ENCODE data around the gene EEF1A1. TPM values are rescaled to one million over a fixed set of nuclear protein-coding genes. Genes with fewer than 3 reads are reported as not detected.
"Not testable (repeated sequence)": the region's sequence is repeated elsewhere in the genome, so short reads cannot be mapped to it uniquely, and the experiment has no call there.

EEF1A1 gene
- total and polyA plus RNA-seq, 2 donors (not counting 1 experiment from before 2014, with no cell fraction given) = 15,755 to 21,405 TPM

- no peak for TF ChIP-seq EZH2 (IDR thresholded peaks at IDR 0.05; ENCODE audit: low read length, missing control alignments)
- TF ChIP-seq CTCF (conservative IDR thresholded peaks at IDR 0.05 in 1 of 2, IDR thresholded peaks at IDR 0.05 in 1 of 2; ENCODE audit: low read depth in 1 of 2, low read length in 2 of 2) = no peak
- Histone ChIP-seq H4K20me1 (ENCODE audit: control insufficient read depth, extremely low read depth, insufficient read depth, low read length) (no peaks in the 10 kb centered on the region), H3K4me3 (replicated peaks in 1 of 4; ENCODE audit: control extremely low read depth in 1 of 4, insufficient read depth in 1 of 4, low read depth in 3 of 4, low read length in 4 of 4) (no peak overlapping the region), H3K36me3 (ENCODE audit: control insufficient read depth, insufficient read depth, low read length) (no peaks in the 10 kb centered on the region), H2AFZ (ENCODE audit: low read length) (no peak overlapping the region), H3K79me2 (ENCODE audit: control insufficient read depth, insufficient read depth, low read length) (no peaks in the 10 kb centered on the region), H3K9me3 (ENCODE audit: control insufficient read depth, insufficient read depth, low read depth, low read length) (no peaks in the 10 kb centered on the region), H3K9ac (ENCODE audit: insufficient read depth, low read length) (no peak overlapping the region), H3K27ac (ENCODE audit: insufficient read depth, low read length) (no peak overlapping the region), H3K4me1 (ENCODE audit: control insufficient read depth, extremely low read depth, insufficient read depth, low read length) (no peaks in the 10 kb centered on the region), H3K4me2 (ENCODE audit: extremely low read depth, insufficient read depth, low read length) (no peak overlapping the region), H3K27me3 (ENCODE audit: control insufficient read depth, insufficient read depth, low read length) (no peaks in the 10 kb centered on the region)
- DNase-seq (ENCODE audit: low read depth in 2 of 2) = no peak
Observed at GRCh38 chr6:73548458-73549446, 27.9 kb upstream of the EEF1A1 start.

GRCh38 chr6:73547036-73547435 is 26.2 kb upstream of the EEF1A1 start:
- Histone ChIP-seq H3K9ac (ENCODE audit: insufficient read depth, low read length) (no peak overlapping the region), H3K4me3 (replicated peaks in 1 of 4; ENCODE audit: control extremely low read depth in 1 of 4, insufficient read depth in 1 of 4, low read depth in 3 of 4, low read length in 4 of 4) (no peak overlapping the region), H3K9me3 (ENCODE audit: control insufficient read depth, insufficient read depth, low read depth, low read length) (no peaks in the 10 kb centered on the region), H3K79me2 (ENCODE audit: control insufficient read depth, insufficient read depth, low read length) (no peaks in the 10 kb centered on the region), H3K4me1 (ENCODE audit: control insufficient read depth, extremely low read depth, insufficient read depth, low read length) (no peaks in the 10 kb centered on the region), H3K4me2 (ENCODE audit: extremely low read depth, insufficient read depth, low read length) (no peak overlapping the region), H3K36me3 (ENCODE audit: control insufficient read depth, insufficient read depth, low read length) (no peaks in the 10 kb centered on the region), H4K20me1 (ENCODE audit: control insufficient read depth, extremely low read depth, insufficient read depth, low read length) (no peaks in the 10 kb centered on the region), H2AFZ (ENCODE audit: low read length) (no peak overlapping the region), H3K27me3 (ENCODE audit: control insufficient read depth, insufficient read depth, low read length) (no peaks in the 10 kb centered on the region), H3K27ac (ENCODE audit: insufficient read depth, low read length) (no peak overlapping the region)
- TF ChIP-seq CTCF (conservative IDR thresholded peaks at IDR 0.05 in 1 of 2, IDR thresholded peaks at IDR 0.05 in 1 of 2; ENCODE audit: low read depth in 1 of 2, low read length in 2 of 2) = no peak
- TF ChIP-seq EZH2 (IDR thresholded peaks at IDR 0.05; ENCODE audit: low read length, missing control alignments) = no peak
- no peak for DNase-seq (ENCODE audit: low read depth in 2 of 2)

- no peak overlapping the region for H3K27ac ChIP-seq (ENCODE audit: insufficient read depth, low read length)
- no peaks in the 10 kb centered on the region for H3K36me3 ChIP-seq (ENCODE audit: control insufficient read depth, insufficient read depth, low read length)
- H3K27me3 ChIP-seq (ENCODE audit: control insufficient read depth, insufficient read depth, low read length) = no peaks in the 10 kb centered on the region
- H2AFZ ChIP-seq (ENCODE audit: low read length) = no peak overlapping the region
- H3K79me2 ChIP-seq (ENCODE audit: control insufficient read depth, insufficient read depth, low read length) = no peaks in the 10 kb centered on the region
- DNase-seq (ENCODE audit: low read depth in 2 of 2) = no peak
- no peaks in the 10 kb centered on the region for H4K20me1 ChIP-seq (ENCODE audit: control insufficient read depth, extremely low read depth, insufficient read depth, low read length)
- H3K4me3 ChIP-seq (replicated peaks in 1 of 4; ENCODE audit: control extremely low read depth in 1 of 4, insufficient read depth in 1 of 4, low read depth in 3 of 4, low read length in 4 of 4) = no peak overlapping the region
- no peak overlapping the region for H3K9ac ChIP-seq (ENCODE audit: insufficient read depth, low read length)
- no peak overlapping the region for H3K4me2 ChIP-seq (ENCODE audit: extremely low read depth, insufficient read depth, low read length)
- H3K4me1 ChIP-seq (ENCODE audit: control insufficient read depth, extremely low read depth, insufficient read depth, low read length) = no peaks in the 10 kb centered on the region
- no peak for TF ChIP-seq CTCF (conservative IDR thresholded peaks at IDR 0.05 in 1 of 2, IDR thresholded peaks at IDR 0.05 in 1 of 2; ENCODE audit: low read depth in 1 of 2, low read length in 2 of 2)
- TF ChIP-seq EZH2 (IDR thresholded peaks at IDR 0.05; ENCODE audit: low read length, missing control alignments) = no peak
- no peaks in the 10 kb centered on the region for H3K9me3 ChIP-seq (ENCODE audit: control insufficient read depth, insufficient read depth, low read depth, low read length)
Observed at GRCh38 chr6:73542891-73543290, 22.1 kb upstream of the EEF1A1 start.

GRCh38 chr6:73542481-73542880 is 21.6 kb upstream of the EEF1A1 start:
- H3K36me3 ChIP-seq (ENCODE audit: control insufficient read depth, insufficient read depth, low read length); H3K9ac ChIP-seq (ENCODE audit: insufficient read depth, low read length); H3K79me2 ChIP-seq (ENCODE audit: control insufficient read depth, insufficient read depth, low read length); H3K4me2 ChIP-seq (ENCODE audit: extremely low read depth, insufficient read depth, low read length); H3K9me3 ChIP-seq (ENCODE audit: control insufficient read depth, insufficient read depth, low read depth, low read length); H3K27ac ChIP-seq (ENCODE audit: insufficient read depth, low read length); H4K20me1 ChIP-seq (ENCODE audit: control insufficient read depth, extremely low read depth, insufficient read depth, low read length); H3K4me3 ChIP-seq (replicated peaks in 1 of 4; ENCODE audit: control extremely low read depth in 1 of 4, insufficient read depth in 1 of 4, low read depth in 3 of 4, low read length in 4 of 4); H3K4me1 ChIP-seq (ENCODE audit: control insufficient read depth, extremely low read depth, insufficient read depth, low read length); H2AFZ ChIP-seq (ENCODE audit: low read length); H3K27me3 ChIP-seq (ENCODE audit: control insufficient read depth, insufficient read depth, low read length); DNase-seq (ENCODE audit: low read depth in 2 of 2): not testable (repeated sequence)
